ENCODE results near the gene GPS1. TPM values are rescaled to one million over a fixed set of nuclear protein-coding genes. Genes with fewer than 3 reads are reported as not detected.

GPS1 gene
- total RNA-seq, 1 experiment from 2014 or later, result 181 TPM

DNA sequence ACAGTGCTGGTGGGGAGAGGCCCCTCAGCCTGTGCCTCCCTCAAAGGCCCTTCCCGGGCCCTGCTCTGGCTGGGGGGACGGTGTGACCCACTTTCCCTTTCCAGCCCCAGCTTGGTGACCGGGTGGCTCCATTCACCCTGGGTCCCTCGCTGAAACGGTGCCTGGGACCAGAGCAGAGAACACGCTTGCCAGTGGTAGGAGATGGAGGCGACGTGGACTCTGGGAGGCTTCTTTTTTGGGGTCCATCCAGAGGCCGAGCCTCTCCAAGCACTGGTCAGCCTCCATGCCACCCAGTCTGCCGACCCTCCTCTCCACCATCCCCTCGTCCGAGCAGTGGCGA is 36.8 kb upstream of the GPS1 start:
- ATAC-seq, result no peak
- Mint-ChIP-seq H3K27ac (no peak overlapping the region), H3K4me1 (no peaks in the 10 kb centered on the region), H3K27me3 (ENCODE audit: low read depth) (no peaks in the 10 kb centered on the region), H3K36me3 (no peaks in the 10 kb centered on the region; the same call in 1 of the 2 replicates), H3K9me3 (no peaks in the 10 kb centered on the region), H3K4me3 (no peak overlapping the region)
- TF ChIP-seq, protein P1, sequence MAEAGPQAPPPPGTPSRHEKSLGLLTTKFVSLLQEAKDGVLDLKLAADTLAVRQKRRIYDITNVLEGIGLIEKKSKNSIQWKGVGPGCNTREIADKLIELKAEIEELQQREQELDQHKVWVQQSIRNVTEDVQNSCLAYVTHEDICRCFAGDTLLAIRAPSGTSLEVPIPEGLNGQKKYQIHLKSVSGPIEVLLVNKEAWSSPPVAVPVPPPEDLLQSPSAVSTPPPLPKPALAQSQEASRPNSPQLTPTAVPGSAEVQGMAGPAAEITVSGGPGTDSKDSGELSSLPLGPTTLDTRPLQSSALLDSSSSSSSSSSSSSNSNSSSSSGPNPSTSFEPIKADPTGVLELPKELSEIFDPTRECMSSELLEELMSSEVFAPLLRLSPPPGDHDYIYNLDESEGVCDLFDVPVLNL (CRISPR knock-in tag; IDR thresholded peaks at IDR 0.05; ENCODE audit: borderline replicate concordance, low read depth), result no peak
- TF ChIP-seq, protein P2, sequence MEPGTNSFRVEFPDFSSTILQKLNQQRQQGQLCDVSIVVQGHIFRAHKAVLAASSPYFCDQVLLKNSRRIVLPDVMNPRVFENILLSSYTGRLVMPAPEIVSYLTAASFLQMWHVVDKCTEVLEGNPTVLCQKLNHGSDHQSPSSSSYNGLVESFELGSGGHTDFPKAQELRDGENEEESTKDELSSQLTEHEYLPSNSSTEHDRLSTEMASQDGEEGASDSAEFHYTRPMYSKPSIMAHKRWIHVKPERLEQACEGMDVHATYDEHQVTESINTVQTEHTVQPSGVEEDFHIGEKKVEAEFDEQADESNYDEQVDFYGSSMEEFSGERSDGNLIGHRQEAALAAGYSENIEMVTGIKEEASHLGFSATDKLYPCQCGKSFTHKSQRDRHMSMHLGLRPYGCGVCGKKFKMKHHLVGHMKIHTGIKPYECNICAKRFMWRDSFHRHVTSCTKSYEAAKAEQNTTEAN (CRISPR knock-in tag; IDR thresholded peaks at IDR 0.05), result no peak
- TF ChIP-seq SOX15 (CRISPR knock-in tag; IDR thresholded peaks at IDR 0.05), result no peak
- DNase-seq (ENCODE audit: low spot score), result no peak
- CTCF ChIA-PET, result interaction anchor here (2.1 kb wide), 1 partner anchor 55 kb away, joined by 7 read pairs; no protein-coding TSS in a partner anchor
- POLR2A ChIA-PET, result no interaction called here

DNA sequence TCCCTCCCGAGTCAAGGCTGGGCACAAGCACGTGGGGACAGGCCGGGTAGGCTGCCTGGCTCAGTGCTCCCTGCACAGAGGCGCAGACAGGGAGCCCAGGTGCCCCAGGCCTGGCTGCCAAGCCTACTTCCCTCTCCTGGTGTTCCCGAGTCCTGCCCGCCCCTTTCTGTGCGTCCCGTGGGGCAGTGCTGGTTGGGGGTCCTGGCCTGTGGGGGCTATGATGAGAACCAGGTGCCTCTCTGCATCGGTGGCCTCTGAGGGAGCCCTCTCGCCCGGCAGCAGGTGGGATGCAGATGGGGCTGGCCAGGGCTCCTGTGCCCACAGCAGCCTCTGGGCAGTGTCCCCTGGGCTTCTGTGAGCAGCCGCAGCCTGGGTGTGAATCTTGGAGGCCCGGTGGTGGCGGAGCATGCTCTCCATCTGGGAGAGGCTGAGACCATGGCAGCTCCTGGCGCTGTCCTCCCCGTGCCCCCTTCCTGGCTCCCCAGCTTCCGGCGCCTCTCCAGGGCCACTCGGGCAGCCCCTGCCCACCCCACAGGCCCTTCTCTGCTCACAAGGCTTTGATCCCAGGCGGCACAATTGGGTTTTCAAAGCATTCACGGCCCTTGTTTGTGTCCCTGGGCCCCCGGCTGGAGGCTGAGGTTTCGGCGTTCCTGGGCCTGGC is 36.3 kb upstream of the GPS1 start:
- Mint-ChIP-seq H3K36me3 (no peaks in the 10 kb centered on the region; the same call in 1 of the 2 replicates), H3K9me3 (no peaks in the 10 kb centered on the region), H3K4me3 (no peak overlapping the region), H3K4me1 (no peaks in the 10 kb centered on the region), H3K27me3 (ENCODE audit: low read depth) (no peaks in the 10 kb centered on the region), H3K27ac (no peak overlapping the region)
- TF ChIP-seq HMGA2 (CRISPR knock-in tag; IDR thresholded peaks at IDR 0.05) (no peak), SOX15 (CRISPR knock-in tag; IDR thresholded peaks at IDR 0.05) (no peak), GABPB1 (CRISPR knock-in tag; IDR thresholded peaks at IDR 0.05) (peak; percentile 20; the same call in 1 of the 2 replicates), SMAD3 (CRISPR knock-in tag; IDR thresholded peaks at IDR 0.05; ENCODE audit: borderline replicate concordance) (no peak), OVOL2 (CRISPR knock-in tag; IDR thresholded peaks at IDR 0.05; ENCODE audit: borderline replicate concordance) (no peak)
- TF ChIP-seq, protein P3, sequence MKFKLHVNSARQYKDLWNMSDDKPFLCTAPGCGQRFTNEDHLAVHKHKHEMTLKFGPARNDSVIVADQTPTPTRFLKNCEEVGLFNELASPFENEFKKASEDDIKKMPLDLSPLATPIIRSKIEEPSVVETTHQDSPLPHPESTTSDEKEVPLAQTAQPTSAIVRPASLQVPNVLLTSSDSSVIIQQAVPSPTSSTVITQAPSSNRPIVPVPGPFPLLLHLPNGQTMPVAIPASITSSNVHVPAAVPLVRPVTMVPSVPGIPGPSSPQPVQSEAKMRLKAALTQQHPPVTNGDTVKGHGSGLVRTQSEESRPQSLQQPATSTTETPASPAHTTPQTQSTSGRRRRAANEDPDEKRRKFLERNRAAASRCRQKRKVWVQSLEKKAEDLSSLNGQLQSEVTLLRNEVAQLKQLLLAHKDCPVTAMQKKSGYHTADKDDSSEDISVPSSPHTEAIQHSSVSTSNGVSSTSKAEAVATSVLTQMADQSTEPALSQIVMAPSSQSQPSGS (CRISPR knock-in tag; IDR thresholded peaks at IDR 0.05; ENCODE audit: borderline replicate concordance, low read depth), result no peak
- DNase-seq (ENCODE audit: low spot score), result no peak
- no peak for ATAC-seq
- CTCF ChIA-PET, result interaction anchor here (1.4 to 8.8 kb wide), 3 partner anchors 16 to 56 kb away, joined by 6 to 119 read pairs (median 7); partner anchors contain the start of gene RAC3
- POLR2A ChIA-PET, result no interaction called here

DNA sequence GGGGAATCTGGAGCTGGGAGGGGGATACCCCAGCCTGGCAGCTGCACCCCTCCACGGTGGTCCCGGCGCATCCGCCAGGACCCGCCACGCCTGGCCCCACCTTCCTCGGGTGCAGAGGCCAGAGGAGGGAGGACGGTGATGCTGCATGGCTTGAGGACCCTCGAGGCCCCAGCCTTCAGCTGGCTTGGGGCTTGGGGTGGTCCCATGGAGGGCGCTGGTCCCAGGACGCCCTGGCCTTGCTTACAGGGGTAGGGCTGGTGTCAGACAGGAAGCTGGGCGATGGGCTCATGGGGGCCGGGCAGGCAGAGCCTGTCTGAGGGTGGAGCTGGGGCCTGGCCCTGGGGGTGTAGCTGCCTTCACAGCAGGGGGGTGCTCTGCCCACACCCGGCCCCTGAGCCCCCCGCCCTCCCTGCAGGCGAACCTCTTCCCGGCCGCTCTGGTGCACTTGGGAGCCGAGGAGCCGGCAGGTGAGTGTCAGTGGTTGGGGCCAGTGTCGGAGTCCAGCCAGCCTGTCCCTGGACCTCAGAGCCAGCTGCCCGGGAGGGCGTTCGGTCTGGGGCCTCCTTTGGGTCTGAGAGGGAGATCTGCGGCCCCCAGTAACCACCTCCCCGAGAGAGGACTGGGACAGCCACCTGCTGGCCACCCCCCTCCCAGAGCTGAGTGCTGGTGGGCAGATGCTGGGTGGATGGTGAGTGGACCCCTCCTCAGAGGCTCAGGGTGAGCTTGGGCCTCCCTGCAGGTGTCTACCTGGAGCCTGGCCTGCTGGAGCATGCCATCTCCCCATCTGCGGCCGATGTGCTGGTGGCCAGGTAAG is 35.4 kb upstream of the GPS1 start:
- POLR2A ChIA-PET, result no interaction called here
- Mint-ChIP-seq H3K27ac (no peak overlapping the region), H3K4me1 (no peaks in the 10 kb centered on the region), H3K36me3 (no peaks in the 10 kb centered on the region; the same call in 1 of the 2 replicates), H3K9me3 (no peaks in the 10 kb centered on the region), H3K27me3 (ENCODE audit: low read depth) (no peaks in the 10 kb centered on the region), H3K4me3 (no peak overlapping the region)
- ATAC-seq (no peak), DNase-seq (ENCODE audit: low spot score) (no peak)
- CTCF ChIA-PET, result interaction anchor here (1.4 to 8.8 kb wide), 3 partner anchors 15 to 57 kb away, joined by 6 to 119 read pairs (median 7); partner anchors contain the start of gene RAC3
- no peak for TF ChIP-seq RELA (CRISPR knock-in tag; IDR thresholded peaks at IDR 0.05; ENCODE audit: borderline replicate concordance)
- TF ChIP-seq, protein P4, sequence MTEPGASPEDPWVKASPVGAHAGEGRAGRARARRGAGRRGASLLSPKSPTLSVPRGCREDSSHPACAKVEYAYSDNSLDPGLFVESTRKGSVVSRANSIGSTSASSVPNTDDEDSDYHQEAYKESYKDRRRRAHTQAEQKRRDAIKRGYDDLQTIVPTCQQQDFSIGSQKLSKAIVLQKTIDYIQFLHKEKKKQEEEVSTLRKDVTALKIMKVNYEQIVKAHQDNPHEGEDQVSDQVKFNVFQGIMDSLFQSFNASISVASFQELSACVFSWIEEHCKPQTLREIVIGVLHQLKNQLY (CRISPR knock-in tag; IDR thresholded peaks at IDR 0.05), result no peak
- no peak for TF ChIP-seq JAZF1 (CRISPR knock-in tag; IDR thresholded peaks at IDR 0.05)
- TF ChIP-seq, protein P5, sequence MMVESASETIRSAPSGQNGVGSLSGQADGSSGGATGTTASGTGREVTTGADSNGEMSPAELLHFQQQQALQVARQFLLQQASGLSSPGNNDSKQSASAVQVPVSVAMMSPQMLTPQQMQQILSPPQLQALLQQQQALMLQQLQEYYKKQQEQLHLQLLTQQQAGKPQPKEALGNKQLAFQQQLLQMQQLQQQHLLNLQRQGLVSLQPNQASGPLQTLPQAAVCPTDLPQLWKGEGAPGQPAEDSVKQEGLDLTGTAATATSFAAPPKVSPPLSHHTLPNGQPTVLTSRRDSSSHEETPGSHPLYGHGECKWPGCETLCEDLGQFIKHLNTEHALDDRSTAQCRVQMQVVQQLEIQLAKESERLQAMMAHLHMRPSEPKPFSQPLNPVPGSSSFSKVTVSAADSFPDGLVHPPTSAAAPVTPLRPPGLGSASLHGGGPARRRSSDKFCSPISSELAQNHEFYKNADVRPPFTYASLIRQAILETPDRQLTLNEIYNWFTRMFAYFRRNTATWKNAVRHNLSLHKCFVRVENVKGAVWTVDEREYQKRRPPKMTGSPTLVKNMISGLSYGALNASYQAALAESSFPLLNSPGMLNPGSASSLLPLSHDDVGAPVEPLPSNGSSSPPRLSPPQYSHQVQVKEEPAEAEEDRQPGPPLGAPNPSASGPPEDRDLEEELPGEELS (CRISPR knock-in tag; IDR thresholded peaks at IDR 0.05), result no peak
- TF ChIP-seq, protein P6, sequence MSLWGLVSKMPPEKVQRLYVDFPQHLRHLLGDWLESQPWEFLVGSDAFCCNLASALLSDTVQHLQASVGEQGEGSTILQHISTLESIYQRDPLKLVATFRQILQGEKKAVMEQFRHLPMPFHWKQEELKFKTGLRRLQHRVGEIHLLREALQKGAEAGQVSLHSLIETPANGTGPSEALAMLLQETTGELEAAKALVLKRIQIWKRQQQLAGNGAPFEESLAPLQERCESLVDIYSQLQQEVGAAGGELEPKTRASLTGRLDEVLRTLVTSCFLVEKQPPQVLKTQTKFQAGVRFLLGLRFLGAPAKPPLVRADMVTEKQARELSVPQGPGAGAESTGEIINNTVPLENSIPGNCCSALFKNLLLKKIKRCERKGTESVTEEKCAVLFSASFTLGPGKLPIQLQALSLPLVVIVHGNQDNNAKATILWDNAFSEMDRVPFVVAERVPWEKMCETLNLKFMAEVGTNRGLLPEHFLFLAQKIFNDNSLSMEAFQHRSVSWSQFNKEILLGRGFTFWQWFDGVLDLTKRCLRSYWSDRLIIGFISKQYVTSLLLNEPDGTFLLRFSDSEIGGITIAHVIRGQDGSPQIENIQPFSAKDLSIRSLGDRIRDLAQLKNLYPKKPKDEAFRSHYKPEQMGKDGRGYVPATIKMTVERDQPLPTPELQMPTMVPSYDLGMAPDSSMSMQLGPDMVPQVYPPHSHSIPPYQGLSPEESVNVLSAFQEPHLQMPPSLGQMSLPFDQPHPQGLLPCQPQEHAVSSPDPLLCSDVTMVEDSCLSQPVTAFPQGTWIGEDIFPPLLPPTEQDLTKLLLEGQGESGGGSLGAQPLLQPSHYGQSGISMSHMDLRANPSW (CRISPR knock-in tag; conservative IDR thresholded peaks at IDR 0.05; ENCODE audit: low read depth), result no peak
- TF ChIP-seq, protein P7, sequence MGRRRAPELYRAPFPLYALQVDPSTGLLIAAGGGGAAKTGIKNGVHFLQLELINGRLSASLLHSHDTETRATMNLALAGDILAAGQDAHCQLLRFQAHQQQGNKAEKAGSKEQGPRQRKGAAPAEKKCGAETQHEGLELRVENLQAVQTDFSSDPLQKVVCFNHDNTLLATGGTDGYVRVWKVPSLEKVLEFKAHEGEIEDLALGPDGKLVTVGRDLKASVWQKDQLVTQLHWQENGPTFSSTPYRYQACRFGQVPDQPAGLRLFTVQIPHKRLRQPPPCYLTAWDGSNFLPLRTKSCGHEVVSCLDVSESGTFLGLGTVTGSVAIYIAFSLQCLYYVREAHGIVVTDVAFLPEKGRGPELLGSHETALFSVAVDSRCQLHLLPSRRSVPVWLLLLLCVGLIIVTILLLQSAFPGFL (CRISPR knock-in tag; IDR thresholded peaks at IDR 0.05; ENCODE audit: borderline replicate concordance), result no peak
- TF ChIP-seq, protein P8, sequence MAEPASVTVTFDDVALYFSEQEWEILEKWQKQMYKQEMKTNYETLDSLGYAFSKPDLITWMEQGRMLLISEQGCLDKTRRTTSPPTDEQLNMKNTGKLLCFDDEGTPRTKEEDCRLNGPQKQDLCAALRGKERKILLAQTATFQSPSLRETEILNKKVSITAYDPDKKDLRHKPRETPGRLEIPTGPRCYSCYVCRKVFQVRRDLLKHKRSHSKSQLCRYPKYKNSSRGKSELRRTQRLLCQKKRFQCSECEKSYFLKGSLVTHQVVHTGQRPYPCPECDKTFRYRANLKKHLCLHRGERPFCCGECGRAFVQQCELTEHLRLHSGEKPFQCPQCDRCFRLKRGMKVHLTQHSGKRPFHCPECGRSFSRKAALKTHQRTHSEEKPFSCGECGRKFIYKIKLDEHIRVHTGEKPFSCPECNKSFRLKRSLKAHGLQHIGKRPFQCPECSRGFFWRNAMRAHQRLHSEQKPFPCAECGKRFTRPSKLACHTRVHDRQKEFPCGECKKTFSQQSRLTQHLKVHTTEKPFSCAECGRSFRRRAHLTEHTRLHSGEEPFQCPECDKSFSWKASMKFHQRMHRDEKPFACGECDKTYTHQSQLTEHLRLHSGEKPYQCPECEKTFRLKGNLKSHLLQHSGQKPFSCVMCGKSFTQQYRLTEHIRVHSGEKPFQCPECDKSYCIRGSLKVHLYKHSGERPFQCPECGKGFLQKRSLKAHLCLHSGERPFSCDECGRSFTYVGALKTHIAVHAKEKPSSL (CRISPR knock-in tag; conservative IDR thresholded peaks at IDR 0.05), result no peak
